Activated naive CD4-positive, alpha-beta T cell (primary cell): ENCODE results near the gene ITSN1.

Experiments used
- DNase-seq, 4 experiments: peaks; one replicate each; lab custom pipeline; 2025; lab: John Stamatoyannopoulos, UW

ITSN1 gene

DNA sequence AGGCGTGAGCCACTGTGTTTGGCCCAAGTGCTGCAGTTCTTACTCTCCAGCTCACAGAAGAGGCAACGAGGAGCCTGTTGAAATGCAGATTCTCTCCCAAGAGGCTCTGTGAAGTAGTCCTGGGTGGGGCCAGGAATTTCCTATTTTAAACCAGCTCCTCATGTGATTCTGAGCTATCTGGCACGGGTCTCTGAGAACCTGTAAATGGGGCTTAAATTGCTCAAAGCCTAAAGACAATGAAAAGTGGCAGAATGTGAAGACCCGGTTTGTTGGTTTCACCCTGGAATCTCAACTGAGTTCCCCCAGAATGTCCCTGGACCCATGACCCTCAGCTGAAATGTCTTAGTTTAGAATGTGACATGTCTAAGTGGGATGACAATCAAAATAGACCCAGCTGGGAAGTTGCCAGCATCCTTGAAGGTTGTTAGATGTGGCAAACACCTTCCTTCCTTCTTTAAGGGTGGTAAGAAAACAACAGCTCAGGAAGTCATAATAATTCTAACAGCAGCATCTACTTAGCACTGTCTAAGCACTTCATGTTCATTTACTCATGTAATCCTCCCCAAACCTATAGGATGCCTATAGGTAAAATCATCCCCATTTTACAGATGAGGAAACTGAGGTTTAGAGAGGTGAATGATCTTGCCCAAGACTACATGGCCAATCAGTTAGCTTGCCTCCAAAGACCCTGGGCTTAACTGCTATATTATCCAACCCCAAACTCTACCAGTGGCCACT lies 294.2 kb downstream of the ITSN1 start:
- DNase-seq = peak in 2 of 4 experiments; percentile 29 to 45

DNA sequence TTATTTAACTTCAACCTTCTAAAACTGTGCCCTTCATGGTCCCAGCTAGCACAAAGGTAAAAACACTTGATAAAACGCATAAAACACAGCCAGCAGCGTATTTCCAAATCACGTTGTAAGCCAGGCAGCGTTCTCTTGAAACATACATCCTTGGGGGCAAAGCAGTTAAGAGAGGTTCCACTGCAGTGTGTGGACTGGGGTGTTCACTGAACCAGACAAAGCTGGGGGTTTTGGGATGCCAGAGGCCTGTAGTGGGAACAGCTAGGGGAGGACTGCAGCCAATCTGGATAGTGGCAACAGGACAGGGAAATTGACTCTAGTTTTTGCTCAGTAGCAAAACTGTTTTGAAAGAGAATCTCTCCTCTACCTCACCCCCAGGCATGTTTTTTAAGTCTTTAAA lies 294.8 kb downstream of the ITSN1 start:
- no peak for DNase-seq

DNA sequence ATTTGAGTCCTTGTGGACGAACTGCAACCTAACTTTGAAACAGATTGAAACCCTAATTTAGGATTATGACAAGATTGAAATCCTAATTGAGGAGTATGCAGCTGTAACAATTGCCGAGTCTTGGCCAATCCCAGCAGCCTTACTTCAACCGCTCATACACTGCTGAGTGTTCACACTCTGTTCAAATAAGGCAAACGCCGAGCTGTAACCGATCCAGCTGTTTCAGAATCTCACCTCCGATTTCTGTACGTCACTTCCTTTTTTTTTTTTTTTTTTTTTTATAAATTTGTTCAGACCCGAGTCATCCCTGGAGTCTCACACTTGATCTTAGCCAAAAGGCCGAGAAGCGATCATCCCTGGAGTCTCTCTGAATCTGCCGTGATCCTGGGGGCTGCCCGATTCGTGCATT lies 295.6 kb downstream of the ITSN1 start:
- no peak for DNase-seq

DNA sequence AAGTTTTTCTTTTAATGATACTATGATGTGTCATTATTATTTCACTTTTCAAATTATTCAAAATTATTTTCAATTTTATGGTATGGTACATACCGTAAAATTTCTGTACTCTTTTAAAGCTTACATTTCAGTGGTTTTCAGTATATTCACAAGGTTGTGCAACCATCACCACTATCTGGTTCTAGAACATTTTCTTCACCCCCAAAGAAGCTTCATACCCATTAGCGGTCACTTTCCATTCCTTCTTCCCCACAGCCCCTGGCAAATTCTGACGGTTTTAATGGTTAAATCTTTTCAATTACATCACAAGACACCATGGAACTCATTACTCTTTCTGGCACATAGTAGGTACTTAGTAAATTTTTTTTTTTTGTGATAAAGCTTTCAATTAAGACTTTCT lies 296.1 kb downstream of the ITSN1 start:
- DNase-seq = no peak

DNA sequence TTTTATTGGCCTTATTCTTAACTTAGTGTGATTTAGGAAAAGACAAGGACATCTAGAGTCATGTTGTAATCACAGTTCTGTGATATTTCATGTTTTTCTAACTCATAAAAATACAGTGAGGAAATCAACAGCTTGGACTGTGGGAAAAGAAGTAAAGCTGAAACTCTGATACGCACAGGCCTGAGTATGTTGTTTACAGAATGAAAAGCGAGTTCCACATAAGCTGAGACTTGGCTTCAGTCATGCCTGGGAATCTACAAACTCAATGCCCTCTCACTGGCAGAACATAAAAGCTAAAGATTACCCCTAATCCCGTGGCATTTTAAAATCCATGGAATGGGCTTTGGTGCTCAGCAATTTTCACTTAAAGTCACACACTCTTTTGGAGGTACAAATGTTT lies 296.9 kb downstream of the ITSN1 start:
- no peak for DNase-seq

DNA sequence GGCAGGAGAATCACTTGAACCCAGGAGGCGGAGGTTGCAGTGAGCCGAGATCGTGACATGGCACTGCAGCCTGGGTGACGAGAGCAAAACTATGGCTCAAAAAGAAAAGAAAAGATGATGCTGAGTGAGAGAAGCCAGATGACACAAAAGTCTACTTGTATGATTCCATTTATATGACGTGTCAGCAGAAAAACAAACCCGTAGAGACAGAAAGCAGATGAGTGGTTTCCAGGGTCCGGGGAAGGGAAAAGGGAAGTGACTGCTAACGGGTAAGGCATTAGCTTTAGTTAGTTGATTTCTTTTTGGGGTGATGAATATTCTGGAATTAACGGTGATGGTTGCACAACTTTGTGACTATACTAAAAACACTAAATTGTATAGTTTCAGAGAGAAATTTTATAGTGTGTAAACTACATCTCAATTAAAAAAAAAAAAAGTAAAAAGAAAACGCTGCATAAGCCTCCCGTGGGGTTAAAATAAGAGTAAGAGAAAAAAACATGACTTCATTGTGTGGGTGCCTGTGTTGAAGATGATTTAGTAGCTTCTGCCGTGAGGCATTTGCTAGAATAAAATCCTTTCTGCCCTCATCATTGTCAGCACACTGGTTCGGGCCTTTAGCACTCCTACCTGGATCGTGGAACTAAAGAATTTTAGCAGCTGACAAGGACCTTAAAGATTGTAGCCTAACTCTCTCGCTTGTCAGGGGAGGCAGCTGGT lies 298.0 kb downstream of the ITSN1 start:
- no peak for DNase-seq

DNA sequence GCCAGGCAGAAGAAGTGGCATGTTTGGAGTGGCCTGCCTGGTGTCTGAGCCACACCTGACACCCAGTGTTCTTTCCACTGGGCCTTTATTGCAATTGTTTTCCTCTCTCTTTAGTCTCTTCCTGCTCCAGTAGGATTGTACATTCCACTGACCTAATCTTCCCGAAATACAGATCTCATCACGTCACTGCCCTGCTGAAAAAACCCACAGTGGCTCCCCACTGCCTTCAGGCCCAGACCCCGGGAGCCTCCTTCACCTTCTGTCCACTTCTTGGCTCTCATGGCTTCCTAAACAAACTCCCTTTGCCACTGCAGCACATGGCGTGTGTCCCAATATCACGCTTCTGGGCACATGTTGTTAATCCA lies 298.6 kb downstream of the ITSN1 start:
- DNase-seq = no peak

DNA sequence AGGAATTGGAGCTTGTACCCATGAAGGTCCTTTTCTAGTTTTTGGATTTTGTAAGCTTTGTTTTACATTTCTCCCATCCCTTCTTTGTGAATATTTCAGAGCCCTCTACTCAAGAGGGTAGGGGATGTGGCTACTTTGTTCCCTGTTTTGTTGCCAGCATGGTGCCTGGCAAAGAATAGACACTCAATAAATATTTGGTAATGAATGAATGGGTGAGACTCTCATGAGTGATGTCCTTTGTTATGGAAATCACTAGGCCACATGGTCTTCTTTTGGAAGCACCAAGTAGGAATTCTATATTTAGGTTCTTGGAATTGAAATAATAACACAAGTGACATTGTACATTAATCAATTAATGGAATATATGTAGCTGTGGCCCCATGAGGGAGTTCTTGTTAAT lies 300.1 kb downstream of the ITSN1 start:
- no peak for DNase-seq

DNA sequence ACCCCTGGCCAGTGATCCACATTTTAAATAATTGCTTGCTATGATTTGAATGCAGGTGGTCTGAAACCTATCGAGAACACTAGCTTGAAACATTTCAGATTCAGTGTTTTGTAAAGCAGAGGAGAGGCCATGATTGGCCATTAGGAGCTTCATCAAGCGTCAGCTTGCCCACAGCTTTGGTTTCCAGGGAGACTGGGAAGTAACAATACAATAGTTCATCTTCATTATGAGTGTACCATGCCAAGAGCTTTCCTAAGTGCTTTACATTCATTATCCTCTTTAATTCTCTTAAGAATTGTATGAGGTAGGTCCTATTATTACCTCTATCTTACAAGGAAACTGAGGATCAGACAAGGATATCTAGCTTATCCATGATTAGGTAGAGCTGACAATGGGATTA lies 301.0 kb downstream of the ITSN1 start:
- no peak for DNase-seq

DNA sequence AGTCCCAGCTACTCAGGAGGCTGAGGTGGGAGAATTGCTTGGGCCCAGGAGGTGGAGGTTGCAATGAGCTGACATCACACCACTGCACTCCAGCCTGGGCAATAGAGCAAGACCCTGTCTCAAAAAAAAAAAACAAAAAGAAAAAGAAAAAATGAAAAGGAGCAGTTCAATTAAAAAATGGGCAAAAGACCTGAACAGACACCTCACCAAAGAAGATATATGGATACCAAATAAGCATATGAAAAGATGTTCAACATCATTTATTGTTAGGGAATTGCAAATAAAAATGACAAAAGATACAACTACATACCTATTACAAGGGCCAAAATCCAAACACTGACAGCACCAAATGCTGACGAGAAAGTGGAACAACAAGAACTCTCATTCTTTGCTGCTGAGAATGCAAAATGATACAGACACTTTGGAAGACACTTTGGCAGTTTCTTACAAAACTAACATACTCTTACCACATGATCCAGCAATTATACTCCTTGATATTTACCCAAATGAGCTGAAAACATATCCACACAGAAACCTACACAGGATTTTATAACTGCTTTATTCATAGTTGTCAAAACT lies 302.0 kb downstream of the ITSN1 start:
- no peak for DNase-seq

DNA sequence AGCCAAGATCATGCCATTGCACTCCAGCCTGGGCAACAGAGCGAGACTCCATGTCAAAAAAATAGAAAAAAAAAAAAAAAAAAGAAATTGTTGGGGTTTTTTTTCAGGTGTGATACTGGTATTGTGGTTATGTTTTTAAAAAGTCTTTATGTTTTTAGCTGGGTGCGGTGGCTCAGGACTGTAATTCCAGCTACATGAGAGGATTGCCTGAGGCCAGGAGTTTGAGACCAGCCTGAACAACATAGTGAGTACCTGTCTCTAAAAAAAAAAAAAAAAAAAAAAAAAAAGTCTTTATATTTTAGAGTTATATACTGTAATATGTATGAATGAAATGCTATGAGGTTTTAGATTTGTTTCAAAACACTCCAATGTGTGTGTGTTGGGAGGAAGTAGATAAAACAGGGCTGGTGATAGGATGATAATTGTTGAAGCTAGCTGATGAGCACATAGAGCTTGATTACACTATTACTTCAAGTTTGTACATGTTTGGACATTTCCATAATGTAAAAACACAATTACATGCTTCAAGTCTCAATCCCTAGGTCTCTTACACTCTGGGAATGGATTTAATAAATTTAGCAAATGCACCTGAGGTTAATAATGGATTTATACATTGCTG lies 303.5 kb downstream of the ITSN1 start:
- no peak for DNase-seq

DNA sequence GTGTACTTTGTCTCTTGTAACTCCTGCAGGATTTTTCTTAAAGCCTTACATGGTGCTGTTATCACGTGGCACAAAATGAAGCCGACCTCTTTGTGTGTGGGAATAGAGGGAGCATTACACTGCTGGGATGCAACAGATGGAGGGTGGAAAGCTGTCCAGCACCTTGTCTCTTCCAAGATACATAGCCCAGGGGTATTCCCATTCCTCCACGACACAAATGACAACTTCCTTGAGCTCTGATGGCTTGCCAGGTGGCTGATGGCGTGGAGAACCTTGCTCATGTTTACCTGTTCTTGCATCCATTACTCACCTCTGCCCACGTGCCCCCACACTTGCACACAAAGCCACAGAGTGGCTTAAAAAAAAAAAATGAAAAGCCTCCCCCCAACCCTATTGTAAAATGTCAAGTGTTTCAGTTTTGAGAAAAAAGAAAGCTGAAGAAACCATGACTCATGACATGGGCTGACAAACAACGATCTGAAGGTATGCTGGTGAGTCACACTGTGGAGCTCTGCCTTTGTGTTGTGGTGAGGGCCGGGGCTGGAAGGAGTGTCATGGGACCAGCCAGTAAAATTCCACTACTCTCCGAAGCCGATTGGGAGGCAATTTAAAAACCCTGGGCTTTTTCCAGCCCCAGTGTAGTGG lies 305.3 kb downstream of the ITSN1 start:
- DNase-seq = peak; percentile 50 to 74 (median 62)

DNA sequence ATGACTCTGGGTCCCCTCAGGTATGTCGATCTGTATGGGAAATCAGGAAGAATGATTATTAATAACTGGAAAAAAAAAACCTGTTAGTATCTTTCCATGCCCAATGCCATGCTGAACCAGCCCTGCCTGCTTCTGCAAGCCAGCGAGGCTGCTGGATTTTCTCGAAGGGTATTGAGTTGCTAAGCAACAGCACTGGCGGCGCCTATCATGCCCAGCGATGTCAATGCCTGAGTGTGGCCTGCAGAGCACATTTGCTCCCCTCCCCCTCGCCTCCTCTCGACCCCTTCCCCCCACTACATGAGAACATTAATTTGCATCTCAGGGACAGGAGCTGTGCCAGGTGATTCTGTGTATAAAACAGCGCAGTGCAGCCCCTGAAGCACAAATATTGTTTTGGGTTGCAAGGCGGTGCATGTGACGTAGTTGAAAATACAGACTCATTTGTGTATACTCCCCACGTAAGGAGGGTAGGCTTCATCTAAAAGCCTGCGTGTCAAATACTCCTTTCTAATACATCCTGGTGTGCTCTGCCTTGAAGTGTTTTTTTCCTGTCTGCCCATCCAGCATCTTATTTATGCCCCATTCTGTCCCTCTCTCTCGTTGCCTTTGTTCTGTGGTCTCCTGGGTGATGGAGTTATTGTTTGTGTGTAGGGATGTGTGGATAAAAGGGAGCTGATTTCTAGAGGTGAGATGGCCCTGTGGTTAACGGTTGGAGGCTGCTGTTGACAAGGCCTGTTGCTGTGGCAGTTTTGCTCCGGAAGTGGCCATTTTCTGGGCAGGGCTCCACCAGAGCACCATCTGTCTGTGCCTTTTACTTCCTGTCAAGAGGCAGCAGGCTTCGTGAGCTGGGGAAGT lies 306.0 kb downstream of the ITSN1 start:
- peak in 3 of 4 experiments; percentile 44 to 73 (median 70) for DNase-seq

DNA sequence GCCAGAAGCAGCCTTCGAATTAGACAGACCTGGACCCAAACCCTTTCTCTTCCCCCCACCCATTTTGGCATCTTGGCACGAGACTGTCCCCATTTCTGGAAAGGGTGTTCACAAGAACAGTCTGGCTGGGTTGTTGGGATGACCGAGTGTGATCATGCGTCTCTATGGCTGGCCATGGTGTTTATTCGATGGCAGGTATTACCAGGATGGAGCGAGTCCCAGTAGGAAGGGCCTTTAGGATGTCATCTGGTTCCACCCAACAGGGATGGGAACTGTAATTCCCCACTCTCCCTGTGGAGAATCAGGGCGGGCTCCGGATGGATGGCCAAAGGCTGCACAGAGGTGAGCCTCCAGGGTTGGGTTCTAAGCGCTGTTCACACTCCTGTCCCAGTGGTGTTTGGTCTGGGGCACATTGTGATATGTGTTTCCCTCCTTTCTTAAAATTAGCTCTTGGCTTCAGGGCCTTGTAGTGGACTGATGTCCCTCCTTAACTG lies 306.7 kb downstream of the ITSN1 start:
- no peak for DNase-seq
